Measurements from ENCODE around the gene IFI27L2. TPM values are rescaled to one million over a fixed set of nuclear protein-coding genes. Genes with fewer than 3 reads are reported as not detected.

IFI27L2 gene
- total and polyA plus RNA-seq, 2 of the 8 experiments (the other 6 are each of a cell fraction or from before 2014, with no cell fraction given) = 14.0 to 69.6 TPM

DNA sequence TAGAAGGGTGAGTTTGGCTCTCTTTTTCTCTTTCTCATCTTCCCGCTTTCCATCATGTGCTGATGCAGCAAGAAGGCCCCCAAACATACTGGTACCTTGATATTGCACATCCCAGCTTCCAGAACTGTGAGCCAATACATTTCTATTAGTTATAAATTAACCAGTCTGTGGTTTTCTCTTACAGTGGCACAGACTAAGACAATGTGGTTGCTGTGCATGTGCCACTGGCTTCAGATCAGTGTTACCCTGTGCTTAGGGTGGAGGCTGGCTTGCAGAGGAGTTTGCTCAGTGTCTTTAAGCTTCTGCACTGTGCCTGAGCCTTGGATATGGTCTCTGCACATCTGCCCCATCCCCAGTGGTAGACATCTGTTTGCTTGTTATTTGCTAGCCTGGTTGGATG lies 5.5 kb downstream of the IFI27L2 start (continued):
- TF ChIP-seq YY1 (IDR thresholded peaks at IDR 0.05; ENCODE audit: low read depth, low read length) (no peak), SP4 (IDR thresholded peaks at IDR 0.05; ENCODE audit: low read length) (no peak), RAD21 (IDR thresholded peaks at IDR 0.05 in 1 of 2, conservative IDR thresholded peaks at IDR 0.05 in 1 of 2; ENCODE audit: low read depth in 2 of 2, low read length in 2 of 2) (no peak), JUND (IDR thresholded peaks at IDR 0.05; ENCODE audit: low read length) (no peak), KDM1A (IDR thresholded peaks at IDR 0.05; ENCODE audit: borderline replicate concordance, low read length) (no peak)
- TF ChIP-seq, protein P1, sequence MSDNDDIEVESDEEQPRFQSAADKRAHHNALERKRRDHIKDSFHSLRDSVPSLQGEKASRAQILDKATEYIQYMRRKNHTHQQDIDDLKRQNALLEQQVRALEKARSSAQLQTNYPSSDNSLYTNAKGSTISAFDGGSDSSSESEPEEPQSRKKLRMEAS (IDR thresholded peaks at IDR 0.05) = no peak
